ENCODE results near the gene ZNF217.
"Not testable (repeated sequence)": the region's sequence is repeated elsewhere in the genome, so short reads cannot be mapped to it uniquely, and the experiment has no call there.

ZNF217 gene

GRCh38 chr20:53523615-53524014 lies 70.0 kb downstream of the ZNF217 start:
- not testable (repeated sequence) for DNase-seq

DNA sequence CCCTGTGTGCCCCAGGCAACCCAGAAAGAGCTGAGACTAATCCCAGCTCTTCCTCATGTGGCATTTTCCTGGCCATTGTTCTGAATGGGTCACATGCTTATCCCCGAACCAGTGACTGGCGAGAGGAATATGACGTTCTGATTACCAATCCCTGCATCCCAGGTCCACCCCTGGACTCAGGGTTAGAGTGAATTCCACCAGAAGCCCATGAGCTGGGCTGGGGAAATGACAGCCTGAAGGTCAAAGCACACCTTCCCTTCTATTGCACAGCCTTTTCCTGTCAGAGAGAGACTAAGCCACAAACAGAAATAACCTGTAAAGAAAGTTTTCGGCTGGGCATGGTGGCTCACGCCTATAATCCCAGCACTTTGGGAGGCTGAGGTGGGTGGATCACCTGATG lies 70.9 kb downstream of the ZNF217 start:
- no peak for DNase-seq

GRCh38 chr20:53522026-53522425 lies 71.6 kb downstream of the ZNF217 start:
- no peak for DNase-seq

- DNase-seq = peak; percentile 40
These were observed 72.2 kb downstream of the ZNF217 start for GRCh38 chr20:53521421-53521820.

DNA sequence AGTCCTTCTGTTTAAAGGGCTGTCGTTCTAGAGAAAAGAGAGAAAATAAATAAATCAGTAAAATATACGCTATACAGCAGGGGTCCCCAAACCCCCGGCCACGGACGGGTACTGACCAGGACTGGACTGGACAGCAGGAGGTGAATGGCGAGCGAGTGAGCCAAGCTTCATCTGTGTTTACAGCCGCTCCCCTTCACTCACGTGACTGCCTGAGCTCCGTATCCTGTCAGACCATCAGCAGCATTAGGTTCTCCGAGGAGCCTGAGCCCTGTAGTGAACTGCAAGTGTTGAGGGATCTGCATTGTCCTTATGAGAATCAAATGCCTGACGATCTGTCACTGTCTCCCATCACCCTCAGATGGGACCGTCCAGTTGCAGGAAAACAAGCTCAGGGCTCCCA lies 76.5 kb downstream of the ZNF217 start:
- no peak for DNase-seq

Data from fibroblast of upper back skin (primary cell).